HK-2 (cell line): ENCODE data around the gene CUL9.

Experiments
- DNase-seq: peaks from one replicate; pipeline ENCODE4 v3.0.0-alpha.2; 2018; ENCODE audit not compliant: unreplicated experiment

CUL9 gene

GRCh38 chr6:43256670-43257366 is 74.8 kb downstream of the CUL9 start:
- no peak for DNase-seq

- no peak for DNase-seq
Observed at GRCh38 chr6:43257367-43258145, 75.6 kb downstream of the CUL9 start.

GRCh38 chr6:43258180-43258579 is 76.2 kb downstream of the CUL9 start:
- DNase-seq: no peak

- no peak for DNase-seq
Observed at GRCh38 chr6:43258807-43259686, 77.1 kb downstream of the CUL9 start.

GRCh38 chr6:43260791-43261190 is 78.8 kb downstream of the CUL9 start:
- DNase-seq: no peak

GRCh38 chr6:43261198-43261597 is 79.2 kb downstream of the CUL9 start:
- DNase-seq: no peak

- DNase-seq: no peak
Observed at GRCh38 chr6:43262000-43262779, 80.2 kb downstream of the CUL9 start.

GRCh38 chr6:43262780-43263313 is 80.9 kb downstream of the CUL9 start:
- DNase-seq: no peak

GRCh38 chr6:43263314-43264178 is 81.5 kb downstream of the CUL9 start:
- peak; percentile 82 for DNase-seq

GRCh38 chr6:43264599-43265145 is 82.7 kb downstream of the CUL9 start:
- no peak for DNase-seq

- no peak for DNase-seq
Observed at GRCh38 chr6:43265564-43265963, 83.6 kb downstream of the CUL9 start.

- DNase-seq: no peak
Observed at GRCh38 chr6:43267619-43268354, 85.8 kb downstream of the CUL9 start.

- no peak for DNase-seq
Observed at GRCh38 chr6:43268355-43268700, 86.3 kb downstream of the CUL9 start.

- DNase-seq: no peak
Observed at GRCh38 chr6:43268782-43269272, 86.8 kb downstream of the CUL9 start.

- DNase-seq: no peak
Observed at GRCh38 chr6:43269273-43270007, 87.4 kb downstream of the CUL9 start.

GRCh38 chr6:43271103-43271815 is 89.3 kb downstream of the CUL9 start:
- no peak for DNase-seq

GRCh38 chr6:43271944-43272343 is 89.9 kb downstream of the CUL9 start:
- no peak for DNase-seq

GRCh38 chr6:43273707-43274106 is 91.7 kb downstream of the CUL9 start:
- DNase-seq: no peak
